Measurements from ENCODE around the gene KCNK17.

DNA sequence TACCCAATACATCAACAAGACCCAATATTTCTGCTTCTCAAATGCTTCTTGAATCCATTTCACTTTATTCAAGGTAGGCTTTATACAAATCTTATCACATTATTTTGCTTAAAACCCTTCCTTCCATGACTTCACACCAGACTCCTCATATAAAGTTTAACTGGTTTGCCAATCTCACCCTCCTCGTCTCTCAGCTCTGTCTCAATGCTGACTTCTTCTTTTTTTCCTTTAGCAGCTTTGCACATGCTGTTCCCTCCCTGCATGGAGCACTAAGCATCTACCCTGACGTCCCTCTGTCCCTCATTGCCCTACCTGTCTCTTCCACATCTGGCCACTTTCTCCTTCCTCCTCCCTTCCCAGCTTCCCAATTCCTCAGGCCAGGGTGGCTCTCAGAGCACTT is 31.4 kb downstream of the KCNK17 start:
- TF ChIP-seq, protein P1, sequence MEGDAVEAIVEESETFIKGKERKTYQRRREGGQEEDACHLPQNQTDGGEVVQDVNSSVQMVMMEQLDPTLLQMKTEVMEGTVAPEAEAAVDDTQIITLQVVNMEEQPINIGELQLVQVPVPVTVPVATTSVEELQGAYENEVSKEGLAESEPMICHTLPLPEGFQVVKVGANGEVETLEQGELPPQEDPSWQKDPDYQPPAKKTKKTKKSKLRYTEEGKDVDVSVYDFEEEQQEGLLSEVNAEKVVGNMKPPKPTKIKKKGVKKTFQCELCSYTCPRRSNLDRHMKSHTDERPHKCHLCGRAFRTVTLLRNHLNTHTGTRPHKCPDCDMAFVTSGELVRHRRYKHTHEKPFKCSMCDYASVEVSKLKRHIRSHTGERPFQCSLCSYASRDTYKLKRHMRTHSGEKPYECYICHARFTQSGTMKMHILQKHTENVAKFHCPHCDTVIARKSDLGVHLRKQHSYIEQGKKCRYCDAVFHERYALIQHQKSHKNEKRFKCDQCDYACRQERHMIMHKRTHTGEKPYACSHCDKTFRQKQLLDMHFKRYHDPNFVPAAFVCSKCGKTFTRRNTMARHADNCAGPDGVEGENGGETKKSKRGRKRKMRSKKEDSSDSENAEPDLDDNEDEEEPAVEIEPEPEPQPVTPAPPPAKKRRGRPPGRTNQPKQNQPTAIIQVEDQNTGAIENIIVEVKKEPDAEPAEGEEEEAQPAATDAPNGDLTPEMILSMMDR (IDR thresholded peaks at IDR 0.05) = no peak
- no peak for TF ChIP-seq POLR2A (IDR thresholded peaks at IDR 0.05)
